Stimulated activated CD4-positive, alpha-beta T cell treated with anti-CD3 and anti-CD28 coated beads, TNF-alpha, amount 100 ng/mL, for 24 hours (primary cell): ENCODE measurements around the gene ZC3HAV1.
"Not testable (repeated sequence)": the region's sequence is repeated elsewhere in the genome, so short reads cannot be mapped to it uniquely, and the experiment has no call there.

Experiments used
- DNase-seq, 3 experiments: peaks; one replicate each; pipeline ENCODE4 v3.0.0-alpha.2; 2020; ENCODE audit warnings: low read depth in 3 of 3

ZC3HAV1 gene

DNA sequence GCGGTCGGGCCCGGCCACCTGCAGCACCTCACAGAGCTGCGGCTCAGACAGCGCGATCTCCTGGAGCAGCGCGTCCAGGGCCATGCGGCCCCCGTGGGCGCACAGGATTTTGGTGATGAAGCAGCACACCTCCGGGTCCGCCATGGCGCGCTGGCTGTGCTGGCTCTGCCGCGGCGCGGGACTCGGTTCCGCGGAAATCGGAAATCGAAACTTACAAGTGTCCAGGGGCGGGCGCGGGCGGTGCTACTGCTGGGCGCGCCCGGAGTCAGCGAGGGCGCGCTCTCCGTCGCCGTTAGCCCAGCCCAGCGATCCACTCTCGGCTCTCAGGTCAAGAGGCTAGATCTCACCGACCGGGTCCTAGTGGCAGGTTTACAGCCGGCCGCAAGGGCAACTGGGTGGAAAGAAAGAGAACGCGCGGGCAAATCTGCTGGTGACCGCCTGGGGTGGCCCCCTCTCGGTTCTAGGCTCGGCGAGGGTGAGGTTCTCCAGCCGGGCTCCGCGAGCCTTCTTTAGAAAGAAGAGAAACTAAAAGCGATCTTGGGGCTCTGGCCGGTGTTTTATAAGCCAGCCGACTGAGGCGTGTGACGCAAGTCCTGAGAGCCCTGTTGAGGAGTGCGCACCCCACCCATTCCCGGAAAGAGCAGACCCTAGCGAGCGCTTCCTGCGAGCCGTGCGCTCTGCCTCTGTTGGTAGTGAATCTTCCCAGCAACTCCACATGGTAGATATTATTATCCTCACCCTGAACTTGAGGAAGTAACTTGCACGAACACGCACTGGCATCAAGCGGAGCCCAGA, at the start of gene ZC3HAV1:
Gene ZC3HAV1 (minus strand): TSS at position 533 of the 795 bp plus-strand sequence. CDS start 389 bp downstream, at position 144.
- peak; percentile 75 to 84 (median 77) for DNase-seq

GRCh38 chr7:139153832-139154231, 44.3 kb upstream of the ZC3HAV1 start:
- no peak for DNase-seq

- DNase-seq: no peak
These were observed 42.6 kb upstream of the ZC3HAV1 start for GRCh38 chr7:139152149-139152548.

DNA sequence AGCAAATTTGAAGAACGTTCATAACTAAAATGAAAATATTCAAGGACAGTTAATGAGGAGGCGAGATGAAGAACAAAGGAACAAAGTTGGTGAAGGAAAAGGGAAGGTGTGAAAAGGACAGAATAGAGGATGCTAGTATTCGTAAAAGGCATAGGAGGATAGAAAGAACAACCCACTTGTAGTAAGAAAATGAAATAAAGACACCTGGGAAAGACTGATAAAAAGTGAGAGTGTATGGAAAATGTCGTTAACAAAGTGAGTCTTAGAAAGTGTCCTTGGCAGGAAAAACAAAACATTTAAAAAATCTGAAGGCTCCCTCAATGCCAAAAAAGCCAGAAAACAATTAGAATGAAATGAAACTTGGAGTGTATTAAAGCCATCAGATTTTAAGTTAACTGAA, 29.6 kb upstream of the ZC3HAV1 start:
- no peak for DNase-seq

DNA sequence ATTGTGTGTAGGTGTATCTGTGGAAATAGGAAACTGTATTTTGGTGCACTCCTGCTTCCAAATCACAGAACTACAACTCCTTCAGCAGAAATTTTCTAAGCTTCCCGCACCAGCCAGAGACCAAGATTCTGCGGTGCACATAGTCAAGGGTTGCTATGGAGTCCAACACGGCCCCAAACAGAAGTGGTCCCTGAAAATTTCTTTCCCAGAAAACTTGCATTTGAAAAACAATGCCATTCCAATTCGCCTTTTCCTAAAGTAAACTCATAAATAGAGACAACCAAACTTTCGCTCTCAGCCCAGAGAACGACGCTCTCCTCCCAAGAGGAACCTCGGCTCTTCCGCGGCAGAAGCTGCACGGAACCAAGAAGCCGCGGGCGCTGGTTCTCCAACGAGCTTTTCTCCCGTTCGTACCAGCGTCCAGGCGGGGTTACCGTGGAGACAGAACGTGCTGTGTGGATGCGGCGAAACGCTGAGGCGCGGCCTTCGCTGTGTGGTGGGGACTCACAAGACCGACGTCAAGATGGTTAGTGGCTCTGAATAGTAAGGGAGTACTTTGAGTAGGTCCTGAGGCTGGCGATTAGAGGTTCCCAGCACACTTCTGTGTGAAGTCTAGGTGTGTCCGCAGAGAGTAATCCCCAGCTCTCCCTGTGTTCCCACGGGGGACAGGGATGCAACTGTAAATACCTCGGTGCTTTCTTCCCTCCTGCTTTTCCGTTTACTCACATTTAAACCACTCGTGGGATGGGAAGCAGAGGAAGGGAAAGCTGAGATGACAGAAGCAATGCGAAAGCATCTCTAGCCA, 24.0 kb upstream of the ZC3HAV1 start:
- peak; percentile 78 to 87 (median 78) for DNase-seq

DNA sequence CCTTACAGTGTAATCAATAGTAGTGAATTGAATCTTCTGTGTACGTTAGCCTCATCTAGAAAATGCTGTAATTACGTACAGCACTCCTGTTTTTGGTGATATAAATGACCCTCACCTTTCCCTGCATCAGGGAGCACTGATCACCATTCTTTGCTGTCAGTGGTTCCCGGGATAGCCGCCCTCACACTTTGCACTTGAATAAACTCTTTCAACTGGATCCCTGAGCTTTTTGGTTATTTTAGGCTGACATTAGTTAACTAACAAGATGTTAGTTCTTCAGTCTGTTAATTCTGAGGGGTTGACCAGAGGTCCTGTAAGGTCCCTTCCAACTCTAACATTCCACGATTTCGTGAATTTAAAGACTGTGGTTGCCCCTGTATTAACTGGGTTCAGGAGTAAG, 23.4 kb upstream of the ZC3HAV1 start:
- no peak for DNase-seq

- DNase-seq: no peak
These were observed 22.1 kb upstream of the ZC3HAV1 start for GRCh38 chr7:139131601-139132041.

GRCh38 chr7:139129814-139130213, 20.3 kb upstream of the ZC3HAV1 start:
- DNase-seq: not testable (repeated sequence)

GRCh38 chr7:139127648-139128047, 18.1 kb upstream of the ZC3HAV1 start:
- DNase-seq: no peak

GRCh38 chr7:139125657-139126056, 16.1 kb upstream of the ZC3HAV1 start:
- DNase-seq: no peak

DNA sequence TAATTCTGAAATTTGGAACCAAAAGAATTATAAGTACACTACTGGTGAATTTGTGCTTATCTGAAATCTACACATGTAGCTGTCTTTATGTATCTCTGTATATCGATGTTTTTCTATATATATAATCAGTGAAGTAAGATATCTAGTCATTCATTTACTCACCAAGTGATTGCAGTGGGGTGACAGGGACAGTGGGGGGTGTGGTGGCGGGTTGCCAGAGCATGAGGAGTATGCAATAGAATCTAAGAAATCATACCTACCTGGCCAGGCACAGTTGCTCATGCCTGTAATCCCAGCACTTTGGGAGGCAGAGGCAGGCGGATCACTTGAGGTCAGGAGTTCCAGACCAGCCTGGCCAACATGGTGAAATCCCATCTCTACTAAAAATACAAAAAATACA, 15.5 kb upstream of the ZC3HAV1 start:
- not testable (repeated sequence) for DNase-seq

GRCh38 chr7:139124084-139124914, 14.8 kb upstream of the ZC3HAV1 start:
- DNase-seq: peak in 1 of 3 experiments; percentile 32

DNA sequence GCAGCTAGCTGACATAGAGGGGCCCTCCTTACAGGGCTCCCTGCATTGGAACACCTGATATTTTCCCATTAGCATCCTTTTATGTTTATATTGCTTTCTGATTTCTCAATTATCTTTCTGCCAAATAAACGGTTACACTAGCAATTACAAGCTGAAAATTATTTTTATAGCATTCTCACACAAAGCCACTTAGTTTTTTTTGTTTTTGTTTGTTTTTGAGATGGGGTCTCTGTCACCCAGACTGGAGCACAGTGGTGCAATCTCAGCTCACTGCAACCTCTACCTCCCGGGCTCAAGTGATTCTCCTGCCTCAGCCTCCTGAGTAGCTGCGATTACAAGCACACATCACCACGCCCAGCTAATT, 9.9 kb upstream of the ZC3HAV1 start:
- DNase-seq: no peak

DNA sequence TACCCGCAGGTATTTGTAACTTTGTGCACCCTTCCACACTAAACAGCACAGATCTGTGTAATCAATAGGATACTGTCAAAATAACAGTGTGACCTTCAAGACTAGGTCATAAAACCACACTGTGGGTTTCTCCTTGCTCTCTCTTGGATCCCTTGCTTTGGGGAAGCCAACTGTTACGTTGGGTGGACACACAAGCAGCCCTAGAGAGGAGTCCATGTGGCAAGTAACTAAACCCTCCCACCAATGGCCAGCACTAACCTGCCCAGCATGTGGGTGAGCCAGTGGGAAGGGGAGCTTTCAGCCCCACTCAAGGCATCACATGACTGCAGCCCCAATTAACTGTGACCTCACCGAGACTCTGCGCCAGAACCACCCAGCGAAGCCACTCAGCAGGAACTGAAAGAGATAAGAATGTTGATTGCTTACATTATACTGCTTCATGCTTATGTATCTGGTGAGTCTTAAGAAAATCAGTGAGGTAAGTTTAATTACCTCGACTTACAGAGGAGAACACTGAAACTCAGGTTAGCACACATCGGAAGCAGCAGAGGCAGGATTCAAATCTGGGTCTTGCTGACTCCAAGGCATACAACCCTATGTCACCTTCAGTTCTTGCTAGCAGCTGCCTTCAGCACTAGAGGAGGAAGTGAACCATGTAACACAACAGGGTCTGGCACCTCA, 9.4 kb upstream of the ZC3HAV1 start:
- no peak for DNase-seq

DNA sequence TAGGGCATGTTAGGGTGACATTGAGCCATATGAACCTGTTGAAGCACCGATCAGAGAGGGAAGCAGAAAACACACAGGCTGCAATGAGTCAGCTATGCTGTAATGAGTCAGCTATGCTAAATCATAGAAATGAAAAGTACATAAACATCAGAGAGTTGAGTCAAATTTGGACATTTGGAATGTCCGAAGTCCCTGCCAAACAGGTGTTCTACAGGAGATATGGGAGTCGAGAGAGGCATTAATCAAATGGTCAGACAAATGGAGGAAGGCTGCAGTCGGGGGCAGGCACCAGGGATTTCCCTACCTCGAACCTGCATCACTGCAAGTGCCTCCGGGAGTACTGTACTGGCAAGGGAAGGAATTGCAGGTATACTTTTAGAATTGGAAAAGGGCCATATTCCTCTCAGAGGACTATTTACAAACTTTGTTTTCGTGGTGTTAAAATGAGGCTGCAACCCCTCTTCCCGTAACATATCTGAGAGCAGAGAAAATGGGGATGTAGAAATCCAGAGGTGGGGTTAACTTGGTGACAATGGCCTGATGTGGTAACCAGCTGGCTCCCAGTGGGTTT, 8.8 kb upstream of the ZC3HAV1 start:
- peak in 1 of 3 experiments; percentile 25 for DNase-seq

- DNase-seq: no peak
These were observed 8.2 kb upstream of the ZC3HAV1 start for GRCh38 chr7:139117599-139118233.

- DNase-seq: no peak
These were observed 7.5 kb upstream of the ZC3HAV1 start for GRCh38 chr7:139116999-139117398.

DNA sequence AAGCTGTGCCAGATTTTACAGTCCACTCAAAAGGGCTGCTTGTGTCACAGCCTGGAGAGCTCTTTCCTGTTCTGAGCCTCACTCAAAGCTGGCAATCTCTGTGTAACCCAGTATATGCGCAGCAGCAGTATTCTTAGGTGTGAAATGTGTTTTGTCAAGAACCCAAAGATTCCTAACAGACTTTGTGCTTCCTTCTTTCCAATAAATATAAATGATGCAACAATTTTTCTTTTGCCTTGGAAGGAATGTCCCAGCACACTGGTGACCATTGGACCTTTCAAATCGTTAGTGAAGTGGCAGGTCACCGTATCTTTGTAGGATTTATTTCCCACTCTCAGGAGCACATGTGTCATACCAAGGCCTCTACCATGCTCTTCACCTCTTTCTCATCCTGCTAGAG, 5.6 kb upstream of the ZC3HAV1 start:
- DNase-seq: no peak

DNA sequence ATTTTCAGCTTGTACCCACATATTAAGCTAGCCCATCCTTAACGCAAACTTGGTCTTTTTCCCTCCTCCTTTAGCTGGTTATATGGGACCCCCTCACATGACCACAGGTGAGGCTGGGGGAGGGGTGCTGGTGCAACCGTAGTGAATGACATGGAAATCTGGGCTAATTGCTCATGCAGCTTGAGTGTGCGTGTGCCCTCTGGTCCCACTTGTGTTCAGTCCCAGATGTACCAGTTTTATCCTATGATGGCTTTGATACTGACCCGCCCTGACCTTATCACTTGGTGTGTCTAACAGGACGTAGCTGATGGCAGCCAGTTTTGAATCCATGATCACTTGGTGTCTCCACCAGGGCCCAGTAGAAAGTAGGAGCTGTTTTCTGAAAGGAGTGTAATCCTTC, 5.1 kb upstream of the ZC3HAV1 start:
- no peak for DNase-seq

DNA sequence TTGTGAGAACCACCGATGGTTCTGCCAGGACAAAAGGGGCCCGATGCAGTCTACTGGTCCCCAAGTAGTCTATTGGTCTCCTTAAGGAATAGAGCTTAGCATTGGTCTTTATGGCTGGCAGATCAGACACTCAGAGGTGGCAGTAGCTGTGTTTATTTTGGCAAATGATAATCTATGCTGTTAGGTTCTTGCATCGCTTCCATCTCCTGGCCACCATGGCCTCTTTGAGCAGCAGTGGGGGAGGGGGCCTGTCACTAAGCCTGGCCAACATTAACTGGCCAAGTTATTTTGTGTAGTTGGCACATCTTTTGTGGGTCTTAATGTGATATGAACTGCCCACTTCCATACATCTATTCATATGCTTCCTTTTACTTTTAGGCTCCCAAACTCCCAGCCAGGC, 4.5 kb upstream of the ZC3HAV1 start:
- DNase-seq: no peak
